Natural killer cell (primary cell): ENCODE data around the gene EXOC4. TPM values are rescaled to one million over a fixed set of nuclear protein-coding genes. Genes with fewer than 3 reads are reported as not detected.

Experiments used
- ATAC-seq, 3 donors: fragments of 150-1000 bp in 2 of 3; fragments of 200-7000 bp in 1 of 3; cut with Tn5 transposase; 1 replicate in 1 of 3; 2 replicates in 2 of 3; pipeline ENCODE4 v1.10.0; 2021; ENCODE audit warnings: mild to moderate bottlenecking in 2 of 3, moderate library complexity in 2 of 3
- DNase-seq, 2 donors: peaks; one replicate each; pipeline versions ENCODE4 v3.0.0 to v3.0.0-alpha.2; 2013 to 2021; ENCODE audit warnings: mixed read lengths in 1 of 2
- H3K27ac ChIP-seq: one replicate; pipeline ENCODE4 v1.5.1; 2013; ENCODE audit warnings: mild to moderate bottlenecking, low read length
- H3K27me3 ChIP-seq: one replicate; pipeline ENCODE4 v1.6.1; 2013; ENCODE audit warnings: low read length; ENCODE audit not compliant: control insufficient read depth, insufficient read depth
- H3K36me3 ChIP-seq: one replicate; pipeline ENCODE4 v1.6.1; 2013; ENCODE audit warnings: low read length; ENCODE audit not compliant: control insufficient read depth, insufficient read depth
- H3K4me1 ChIP-seq: one replicate; pipeline ENCODE4 v1.6.1; 2013; ENCODE audit warnings: low read length; ENCODE audit not compliant: control insufficient read depth, insufficient read depth
- H3K4me3 ChIP-seq: one replicate; pipeline ENCODE4 v1.5.1; 2013; ENCODE audit warnings: low read length
- H3K9me3 ChIP-seq: one replicate; pipeline ENCODE4 v1.6.1; 2013; ENCODE audit warnings: low read length; ENCODE audit not compliant: control insufficient read depth, insufficient read depth
- H3K27ac Mint-ChIP-seq, 2 donors: one replicate each; pipeline ENCODE4 v1.8.0; 2022; ENCODE audit warnings: mild to moderate bottlenecking in 2 of 2, mixed read lengths in 2 of 2, moderate library complexity in 1 of 2
- H3K27me3 Mint-ChIP-seq, 2 donors: one replicate each; pipeline ENCODE4 v1.8.0; 2022; ENCODE audit warnings: low read depth in 2 of 2, mixed read lengths in 2 of 2
- H3K36me3 Mint-ChIP-seq: one replicate; pipeline ENCODE4 v1.8.0; 2022; ENCODE audit warnings: mixed read lengths
- H3K4me1 Mint-ChIP-seq, 2 donors: one replicate each; pipeline ENCODE4 v1.8.0; 2022; ENCODE audit warnings: mixed read lengths in 2 of 2
- H3K4me3 Mint-ChIP-seq: one replicate; pipeline ENCODE4 v1.8.0; 2022; ENCODE audit warnings: mild to moderate bottlenecking, moderate library complexity, mixed read lengths
- H3K9me3 Mint-ChIP-seq, 2 donors: one replicate each; pipeline ENCODE4 v1.8.0; 2022; ENCODE audit warnings: mixed read lengths in 2 of 2
- CTCF ChIP-seq: fragments of 200-600 bp; IDR thresholded peaks from one replicate; pipeline ENCODE4 v1.8.0; 2022; ENCODE audit warnings: antibody characterized with exemption
- WGBS: methylation state at CpG from one replicate; pipeline ENCODE4 v1.1.7; 2013; ENCODE audit warnings: missing lambda C conversion rate; ENCODE audit not compliant: insufficient coverage; 5-methylcytosine and 5-hydroxymethylcytosine counted together
- intact Hi-C: fragments of 100-400 bp; cut with micrococcal nuclease; formaldehyde crosslinking; loops from one replicate; pipeline ENCODE4 v1.14.2; 2022
- total RNA-seq, 4 donors: library from RNA; stranded (reverse); fragments of 120-200 nt in 1 of 4; gene quantifications; one replicate each; pipeline versions ENCODE4 v1.2.3 to v1.2.4, GENCODE V29; 2013 to 2022

The EXOC4 gene
- total RNA-seq, 3 donors from 2014 or later (not counting 1 experiment from before 2014, with no cell fraction given) = 105 to 148 (median 123) TPM

DNA sequence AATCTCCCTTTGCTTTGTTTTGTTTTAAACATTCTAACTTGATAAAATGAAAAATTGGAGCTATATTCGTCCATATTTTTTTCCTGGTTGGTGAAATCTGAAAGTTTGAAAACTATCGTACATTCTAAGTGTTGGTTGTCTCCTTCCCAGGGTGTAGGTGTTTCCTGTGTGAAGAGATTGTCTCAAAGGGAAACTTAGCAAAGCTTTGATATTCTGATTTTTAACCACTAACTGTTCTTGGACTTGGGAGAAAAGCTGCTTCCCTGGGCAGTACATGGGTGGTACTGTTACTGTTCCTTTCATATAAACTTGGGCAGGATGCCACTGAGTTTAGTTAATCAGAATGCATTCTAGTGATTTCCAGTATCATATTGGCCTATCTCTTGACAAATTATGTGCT is 620.8 kb downstream of the EXOC4 start:
- TF ChIP-seq CTCF = no peak
- intact Hi-C loops = no loop called here
- Histone ChIP-seq H3K4me3 (no peak overlapping the region), H3K36me3 (no peaks in the 10 kb centered on the region), H3K27me3 (no peaks in the 10 kb centered on the region), H3K4me1 (peaks cover 2% of the 10 kb centered on the region), H3K9me3 (no peaks in the 10 kb centered on the region), H3K27ac (no peak overlapping the region)
- ATAC-seq = peak in 1 of 3 donors; percentile 48
- peak overlapping the region; percentile 25 for H3K4me3 Mint-ChIP-seq
- H3K9me3 Mint-ChIP-seq = no peaks in the 10 kb centered on the region
- peaks cover 72 to 91% of the 10 kb centered on the region in 2 donors for H3K4me1 Mint-ChIP-seq
- peak overlapping the region; percentile 61 to 62 for H3K27ac Mint-ChIP-seq
- H3K27me3 Mint-ChIP-seq = no peaks in the 10 kb centered on the region
- no peaks in the 10 kb centered on the region for H3K36me3 Mint-ChIP-seq
- WGBS = 43% methylated on average over 2 of the region's 2 CpGs
- DNase-seq = no peak

- Mint-ChIP-seq H3K9me3 (no peaks in the 10 kb centered on the region), H3K27ac (no peak overlapping the region), H3K4me3 (no peak overlapping the region), H3K27me3 (no peaks in the 10 kb centered on the region), H3K4me1 (peaks cover 0 to 25% of the 10 kb centered on the region in 2 donors), H3K36me3 (no peaks in the 10 kb centered on the region)
- Histone ChIP-seq H3K4me3 (no peak overlapping the region), H3K36me3 (no peaks in the 10 kb centered on the region), H3K27me3 (no peaks in the 10 kb centered on the region), H3K27ac (no peak overlapping the region), H3K9me3 (no peaks in the 10 kb centered on the region), H3K4me1 (no peaks in the 10 kb centered on the region)
- intact Hi-C loops = no loop called here
- DNase-seq = no peak
- no peak for TF ChIP-seq CTCF
- no peak for ATAC-seq
- 91% methylated on average over 1 of the region's 3 CpGs for WGBS
These were observed 630.7 kb downstream of the EXOC4 start for GRCh38 chr7:133883591-133883990.

- Mint-ChIP-seq H3K9me3 (no peaks in the 10 kb centered on the region), H3K4me3 (no peak overlapping the region), H3K27ac (no peak overlapping the region), H3K27me3 (no peaks in the 10 kb centered on the region), H3K36me3 (no peaks in the 10 kb centered on the region), H3K4me1 (peaks cover 0 to 18% of the 10 kb centered on the region in 2 donors)
- no peaks in the 10 kb centered on the region for H3K36me3 ChIP-seq
- no peak for TF ChIP-seq CTCF
- no peak overlapping the region for H3K27ac ChIP-seq
- intact Hi-C loops = no loop called here
- H3K9me3 ChIP-seq = no peaks in the 10 kb centered on the region
- WGBS = 94% methylated on average over 2 of the region's 5 CpGs
- H3K4me1 ChIP-seq = no peaks in the 10 kb centered on the region
- no peak overlapping the region for H3K4me3 ChIP-seq
- DNase-seq (no peak), ATAC-seq (no peak)
- H3K27me3 ChIP-seq = no peaks in the 10 kb centered on the region
These were observed 632.3 kb downstream of the EXOC4 start for GRCh38 chr7:133885213-133885612.

GRCh38 chr7:133886086-133886485 is 633.2 kb downstream of the EXOC4 start:
- intact Hi-C loops = no loop called here
- no peaks in the 10 kb centered on the region for H3K36me3 Mint-ChIP-seq
- Histone ChIP-seq H3K4me1 (no peaks in the 10 kb centered on the region), H3K36me3 (no peaks in the 10 kb centered on the region), H3K27ac (no peak overlapping the region), H3K9me3 (no peaks in the 10 kb centered on the region), H3K4me3 (no peak overlapping the region), H3K27me3 (no peaks in the 10 kb centered on the region)
- DNase-seq (no peak), ATAC-seq (no peak)
- TF ChIP-seq CTCF = no peak
- H3K9me3 Mint-ChIP-seq = no peaks in the 10 kb centered on the region
- H3K27me3 Mint-ChIP-seq = no peaks in the 10 kb centered on the region
- H3K27ac Mint-ChIP-seq = no peak overlapping the region
- peaks cover 0 to 18% of the 10 kb centered on the region in 2 donors for H3K4me1 Mint-ChIP-seq
- WGBS = 98% methylated on average over 3 of the region's 3 CpGs
- H3K4me3 Mint-ChIP-seq = no peak overlapping the region
